Inflammatory macrophage (primary cell): ENCODE measurements around the gene TOMM40L.

Experiments
- DNase-seq, 2 donors: peaks; one replicate each; pipeline ENCODE4 v3.0.0-alpha.2; 2020 to 2022

TOMM40L gene

GRCh38 chr1:161197560-161198193 lies 28.2 kb upstream of the TOMM40L start:
- DNase-seq: no peak

GRCh38 chr1:161198194-161198896 lies 27.5 kb upstream of the TOMM40L start:
- DNase-seq: no peak

DNA sequence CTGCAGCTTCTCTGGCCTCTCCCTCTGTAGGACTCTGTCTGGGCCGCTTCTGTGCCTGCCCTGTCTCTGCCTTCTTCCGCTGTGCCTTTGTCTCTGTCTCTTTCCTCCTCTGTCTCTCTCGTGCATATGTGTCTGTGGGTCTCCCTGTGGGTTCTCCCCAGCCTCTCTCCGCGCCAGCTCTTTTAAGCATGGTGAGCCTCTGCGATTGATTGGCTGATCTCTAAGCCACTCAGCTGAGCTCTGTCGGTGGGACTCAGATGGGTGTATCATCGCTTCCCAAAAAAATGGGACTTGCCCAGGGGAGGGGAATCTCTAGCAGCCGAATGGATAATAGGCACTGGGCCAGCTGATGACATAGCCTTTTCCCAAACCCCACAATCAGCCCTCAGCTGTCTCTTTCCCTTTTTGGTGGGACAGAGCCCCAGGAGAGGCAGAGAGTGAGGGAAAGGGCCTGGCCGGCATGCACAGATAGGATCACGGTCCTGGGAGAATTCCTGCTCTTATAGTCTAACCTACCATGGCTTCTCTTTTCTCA lies 26.9 kb upstream of the TOMM40L start, which contains the start of gene ADAMTS4:
Gene ADAMTS4 (minus strand): TSS at position 158 of the 535 bp plus-strand sequence. CDS start 427 bp downstream, outside the sequence.
- DNase-seq: no peak

- no peak for DNase-seq
These were observed 26.2 kb upstream of the TOMM40L start for GRCh38 chr1:161199506-161200139.

- DNase-seq: no peak
These were observed 25.4 kb upstream of the TOMM40L start for GRCh38 chr1:161200421-161200991.

DNA sequence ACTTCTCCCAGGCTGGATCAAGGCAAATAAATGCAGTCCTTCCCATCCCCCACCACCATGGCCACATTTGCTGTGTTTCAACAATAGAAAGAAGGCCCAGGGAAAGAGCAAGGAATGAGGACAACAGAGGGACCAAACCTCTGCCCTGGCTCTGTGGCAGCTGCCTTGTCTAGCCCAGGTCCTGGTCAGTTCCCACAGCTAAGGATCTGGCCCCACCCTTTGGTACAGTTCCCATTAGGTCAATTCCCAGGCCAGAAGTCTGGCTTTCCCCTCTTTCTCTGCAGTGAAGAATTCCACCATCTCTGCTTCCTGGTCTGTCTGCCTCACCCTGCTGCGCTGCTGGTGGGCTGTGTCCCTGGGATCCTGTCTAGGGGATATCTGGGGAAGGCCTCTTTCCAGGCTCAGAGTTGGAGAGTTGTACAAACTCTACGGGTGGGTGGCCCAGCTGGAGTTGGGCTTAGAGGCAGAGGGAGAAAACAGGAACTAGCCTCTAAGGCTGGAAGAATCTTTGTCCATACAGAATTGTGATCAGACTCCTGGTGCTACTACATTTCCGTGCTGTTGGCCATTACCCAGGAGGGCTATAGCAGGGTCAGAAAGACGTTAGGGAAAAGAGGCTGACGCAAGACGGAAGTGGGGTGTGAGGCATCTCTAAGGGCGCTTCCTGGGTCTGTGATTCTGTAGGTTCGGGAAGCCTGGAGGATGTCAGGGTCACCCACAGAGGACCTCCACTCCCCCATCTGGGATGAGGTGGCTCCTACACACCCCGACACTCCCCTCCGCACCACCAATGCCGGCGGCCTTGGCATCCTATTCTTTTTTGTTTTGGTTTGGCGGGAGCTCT lies 24.6 kb upstream of the TOMM40L start:
- DNase-seq: peak; percentile 58 to 68

GRCh38 chr1:161201836-161202712 lies 23.8 kb upstream of the TOMM40L start, which contains the start of gene NDUFS2:
NDUFS2 (plus strand) TSS chr1:161202367; CDS start chr1:161202386, 19 bp downstream.
- peak; percentile 98 to 99 for DNase-seq

GRCh38 chr1:161206411-161207140 lies 19.3 kb upstream of the TOMM40L start:
- DNase-seq: no peak

- no peak for DNase-seq
These were observed 18.7 kb upstream of the TOMM40L start for GRCh38 chr1:161207173-161207572.

- peak; percentile 72 to 73 for DNase-seq
These were observed 16.0 kb upstream of the TOMM40L start for GRCh38 chr1:161209790-161210409.

GRCh38 chr1:161214369-161214768 lies 11.5 kb upstream of the TOMM40L start:
- peak; percentile 71 to 81 for DNase-seq

GRCh38 chr1:161215076-161215475 lies 10.8 kb upstream of the TOMM40L start, which contains the start of gene FCER1G:
FCER1G (plus strand) TSS chr1:161215295; CDS start chr1:161215322, 27 bp downstream.
- DNase-seq: peak; percentile 92

DNA sequence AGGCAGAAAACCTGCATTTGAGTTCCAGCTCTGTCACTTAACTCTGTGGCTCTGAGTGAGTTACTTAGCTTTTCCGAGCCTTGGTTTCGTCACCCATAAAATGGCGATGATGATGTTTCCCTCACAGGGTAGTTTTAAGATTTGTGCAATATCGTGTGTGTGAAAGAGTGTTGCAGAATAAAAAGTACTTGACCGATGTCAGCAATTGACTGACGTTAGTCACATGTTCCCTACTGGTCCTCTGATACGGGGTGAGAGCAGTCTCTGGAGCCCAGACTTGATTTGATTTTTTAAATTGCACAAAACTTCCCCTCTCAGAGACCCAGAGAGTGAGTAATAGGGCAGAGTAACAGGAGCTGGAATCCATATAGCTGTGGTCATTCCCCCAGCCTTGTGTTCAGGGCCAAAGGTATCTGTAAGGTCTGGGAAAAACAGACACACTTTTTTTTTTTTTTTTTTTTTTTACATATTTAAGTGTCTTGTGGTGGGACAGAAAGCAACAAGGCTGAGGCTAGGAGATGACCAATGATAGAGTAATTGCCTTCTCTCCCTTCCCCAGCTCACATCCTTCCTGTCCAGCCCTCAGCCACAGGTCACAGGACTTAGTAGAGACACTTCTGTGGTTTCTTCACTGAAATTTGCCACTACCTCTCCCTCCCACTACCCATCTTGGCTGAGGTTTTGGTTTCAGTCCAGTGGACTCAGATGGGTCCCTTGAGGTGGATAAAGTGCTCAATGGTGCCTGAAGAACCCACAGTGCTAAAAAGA lies 8.7 kb upstream of the TOMM40L start:
- DNase-seq: peak; percentile 95 to 99

- peak in 1 of 2 donors; percentile 19 for DNase-seq
These were observed 8.0 kb upstream of the TOMM40L start for GRCh38 chr1:161217831-161218230.

DNA sequence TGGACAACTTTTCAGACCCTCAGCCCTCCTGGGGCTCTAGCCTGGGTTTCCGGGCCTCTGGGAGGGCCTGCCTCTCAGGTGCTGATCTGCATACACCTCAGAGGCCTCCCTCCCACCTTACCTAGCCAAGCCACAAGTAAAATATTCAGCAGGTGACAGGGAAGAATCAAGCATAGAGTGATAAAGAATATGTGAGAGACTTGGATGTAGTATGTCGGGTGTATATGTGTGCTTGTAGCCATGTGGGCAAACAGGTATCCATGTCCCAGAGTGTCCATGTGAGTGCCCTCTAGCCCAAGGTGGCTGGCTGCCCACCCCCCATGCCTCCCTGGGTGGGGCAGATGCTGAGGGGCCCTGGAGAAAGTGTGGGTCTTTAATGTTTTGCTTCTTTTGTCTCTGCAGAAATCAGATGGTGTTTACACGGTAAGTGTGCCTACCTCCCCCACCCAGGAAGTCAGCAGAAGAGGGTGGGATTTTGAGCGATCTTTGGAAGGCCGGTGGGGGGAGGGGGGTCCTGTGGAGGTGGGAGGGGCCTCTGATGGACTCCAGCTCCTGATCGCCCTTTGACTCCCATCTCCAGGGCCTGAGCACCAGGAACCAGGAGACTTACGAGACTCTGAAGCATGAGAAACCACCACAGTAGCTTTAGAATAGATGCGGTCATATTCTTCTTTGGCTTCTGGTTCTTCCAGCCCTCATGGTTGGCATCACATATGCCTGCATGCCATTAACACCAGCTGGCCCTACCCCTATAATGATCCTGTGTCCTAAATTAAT lies 7.4 kb upstream of the TOMM40L start:
- DNase-seq: no peak

DNA sequence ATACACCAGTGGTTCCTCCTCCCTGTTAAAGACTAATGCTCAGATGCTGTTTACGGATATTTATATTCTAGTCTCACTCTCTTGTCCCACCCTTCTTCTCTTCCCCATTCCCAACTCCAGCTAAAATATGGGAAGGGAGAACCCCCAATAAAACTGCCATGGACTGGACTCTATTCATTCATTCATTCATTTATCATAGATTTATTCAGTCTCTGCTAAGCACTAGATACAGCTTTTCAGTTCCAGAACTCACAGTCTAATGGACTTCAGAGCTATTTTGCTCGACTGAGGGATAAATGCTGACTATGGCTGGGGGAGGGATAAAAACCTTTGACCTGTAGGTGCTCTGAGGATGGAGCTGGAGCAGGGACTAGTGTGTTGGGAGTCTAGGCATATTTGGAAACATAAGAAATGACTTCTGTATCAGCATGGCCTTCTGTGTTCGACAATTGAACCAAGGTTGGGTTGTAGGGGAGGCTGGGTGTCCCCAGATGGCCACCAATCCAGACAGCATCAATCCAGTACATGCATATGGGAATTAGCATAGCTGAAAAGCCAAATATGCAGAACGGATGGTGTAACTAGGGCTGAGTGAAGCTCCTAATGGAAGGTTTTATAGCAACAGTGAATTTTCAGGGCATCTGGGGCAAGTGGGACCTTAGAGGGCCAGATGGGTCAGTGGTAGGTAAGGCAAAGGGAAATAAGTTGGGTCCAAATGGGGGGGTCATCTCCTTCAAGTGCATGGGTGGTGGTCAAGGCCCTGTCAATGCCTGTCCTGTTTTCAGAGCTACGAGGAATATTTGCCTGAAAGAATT lies 6.6 kb upstream of the TOMM40L start:
- DNase-seq: no peak

DNA sequence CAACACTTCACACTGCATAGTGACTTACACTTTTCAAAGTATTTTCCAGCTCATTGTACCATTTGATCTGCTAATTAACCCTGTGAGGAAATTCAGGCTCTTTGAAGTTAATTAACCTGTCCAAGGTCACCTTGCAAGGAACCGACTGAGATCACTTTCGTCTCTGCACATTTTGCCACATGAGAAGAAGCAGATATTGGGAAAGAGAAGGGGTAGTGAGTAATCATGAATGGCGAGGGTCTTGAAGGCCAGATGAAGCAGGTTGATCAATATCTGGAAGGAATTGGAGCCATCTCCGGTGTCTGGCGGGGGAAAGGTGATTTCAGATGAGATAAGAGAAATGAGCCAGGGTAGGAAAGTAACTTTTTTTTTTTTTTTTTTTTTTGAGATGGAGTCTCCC lies 5.9 kb upstream of the TOMM40L start:
- DNase-seq: no peak
